Breast epithelium (tissue), 4 donors: ENCODE measurements around the gene GATAD2A. TPM values are rescaled to one million over a fixed set of nuclear protein-coding genes. Genes with fewer than 3 reads are reported as not detected.

Source experiments
- DNase-seq, 2 donors: peaks; one replicate each; pipeline ENCODE4 v3.0.0-alpha.2; 2019; ENCODE audit warnings: low spot score in 2 of 2
- H3K27ac ChIP-seq, 2 donors: fragments of 200-600 bp; sonication (generic) in 1 of 2; one replicate each; pipeline ENCODE4 v1.5.1; 2016 to 2019; ENCODE audit warnings: mild to moderate bottlenecking in 1 of 2
- H3K27me3 ChIP-seq, 2 donors: fragments of 200-600 bp; sonication (generic) in 1 of 2; one replicate each; pipeline versions ENCODE4 v1.5.1 to v1.6.0; 2017 to 2019; ENCODE audit warnings: control low read depth in 1 of 2, mild to moderate bottlenecking in 1 of 2
- H3K36me3 ChIP-seq: fragments of 200-600 bp; one replicate; pipeline ENCODE4 v1.5.1; 2019
- H3K4me1 ChIP-seq, 2 donors: fragments of 200-600 bp; sonication (generic); one replicate each; pipeline ENCODE4 v1.5.1; 2016 to 2019; ENCODE audit warnings: control low read depth in 1 of 2
- H3K4me3 ChIP-seq, 3 donors: fragments of 200-600 bp; sonication (generic); 1 replicate in 2 of 3; 2 replicates in 1 of 3; pipeline ENCODE4 v1.5.1; 2016 to 2019; ENCODE audit warnings: mild to moderate bottlenecking in 3 of 3, moderate library complexity in 2 of 3
- H3K9me3 ChIP-seq, 2 donors: fragments of 200-600 bp; sonication (generic) in 1 of 2; one replicate each; pipeline ENCODE4 v1.5.1; 2016 to 2019; ENCODE audit warnings: control low read depth in 1 of 2
- CTCF ChIP-seq, 3 donors: fragments of 450-650 bp; IDR thresholded peaks; one replicate each; pipeline ENCODE4 v1.5.1; 2016 to 2017; ENCODE audit warnings: antibody characterized with exemption in 3 of 3, mild to moderate bottlenecking in 3 of 3, moderate library complexity in 3 of 3
- POLR2A ChIP-seq: fragments of 450-650 bp; IDR thresholded peaks from one replicate; pipeline ENCODE4 v1.6.1; 2016; ENCODE audit warnings: antibody characterized with exemption, mild to moderate bottlenecking, moderate library complexity
- POLR2AphosphoS5 ChIP-seq, 3 donors: sonication (generic); formaldehyde crosslinking; IDR thresholded peaks; one replicate each; pipeline ENCODE4 v1.6.1; 2017; ENCODE audit warnings: antibody characterized with exemption in 3 of 3
- intact Hi-C: fragments of 100-400 bp; cut with DNase I; formaldehyde crosslinking; loops from one replicate; pipeline ENCODE4 v1.15.1; 2023; ENCODE audit warnings: low total_unique reads
- total RNA-seq, 3 donors: library from RNA; depleted of rRNA; stranded (reverse); fragments of >200 nt; gene quantifications; one replicate each; pipeline ENCODE4 v1.1.0, GENCODE V29; 2016

GATAD2A gene
- total RNA-seq, 3 donors from 2014 or later, result 29.1 to 38.7 (median 33.6) TPM

DNA sequence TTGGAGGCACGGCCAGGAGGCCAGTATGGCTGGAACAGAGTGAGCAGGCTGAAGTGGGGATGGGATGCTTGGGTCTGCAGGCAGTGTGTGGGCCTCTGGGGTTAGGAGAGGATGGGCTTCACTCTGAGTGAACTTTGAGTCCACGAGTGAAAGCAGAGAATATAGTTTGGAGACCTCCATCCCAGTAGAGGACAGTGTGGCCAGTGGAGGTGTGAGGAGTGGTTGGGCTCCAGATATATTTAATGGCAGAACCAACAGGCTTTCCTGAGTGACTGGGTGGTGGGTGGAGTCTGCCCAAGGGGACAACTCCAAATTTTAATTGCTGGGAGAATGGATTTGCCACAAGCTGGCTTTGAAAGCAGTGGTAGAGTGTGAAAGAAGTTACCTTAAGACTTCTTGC is 27.3 kb downstream of the GATAD2A start:
- H3K27ac ChIP-seq, result no peak overlapping the region
- TF ChIP-seq POLR2A, result no peak
- TF ChIP-seq POLR2AphosphoS5 (IDR thresholded peaks at IDR 0.05), result no peak
- no peak for TF ChIP-seq CTCF (IDR thresholded peaks at IDR 0.05)
- H3K4me3 ChIP-seq, result no peak overlapping the region
- DNase-seq, result no peak
- no peaks in the 10 kb centered on the region for H3K27me3 ChIP-seq
- intact Hi-C loops, result no loop called here
- no peaks in the 10 kb centered on the region for H3K9me3 ChIP-seq
- no peaks in the 10 kb centered on the region for H3K36me3 ChIP-seq
- H3K4me1 ChIP-seq, result peaks cover 0 to 6% of the 10 kb centered on the region in 2 donors

GRCh38 chr19:19433666-19434213 is 28.3 kb downstream of the GATAD2A start:
- Histone ChIP-seq H3K27ac (no peak overlapping the region), H3K27me3 (no peaks in the 10 kb centered on the region), H3K4me1 (peaks cover 0 to 6% of the 10 kb centered on the region in 2 donors), H3K36me3 (no peaks in the 10 kb centered on the region), H3K9me3 (no peaks in the 10 kb centered on the region), H3K4me3 (no peak overlapping the region)
- DNase-seq, result no peak
- intact Hi-C loops, result no loop called here
- TF ChIP-seq POLR2AphosphoS5 (IDR thresholded peaks at IDR 0.05) (no peak), POLR2A (no peak), CTCF (IDR thresholded peaks at IDR 0.05) (no peak)

- Histone ChIP-seq H3K36me3 (no peaks in the 10 kb centered on the region), H3K27ac (peak overlapping the region; percentile 20 to 36), H3K27me3 (no peaks in the 10 kb centered on the region), H3K9me3 (no peaks in the 10 kb centered on the region), H3K4me1 (peaks cover 0 to 6% of the 10 kb centered on the region in 2 donors), H3K4me3 (no peak overlapping the region)
- intact Hi-C loops, result no loop called here
- no peak for TF ChIP-seq POLR2AphosphoS5 (IDR thresholded peaks at IDR 0.05)
- TF ChIP-seq CTCF (IDR thresholded peaks at IDR 0.05), result no peak
- no peak for TF ChIP-seq POLR2A
- no peak for DNase-seq
Observed at GRCh38 chr19:19434483-19435045, 29.1 kb downstream of the GATAD2A start.

DNA sequence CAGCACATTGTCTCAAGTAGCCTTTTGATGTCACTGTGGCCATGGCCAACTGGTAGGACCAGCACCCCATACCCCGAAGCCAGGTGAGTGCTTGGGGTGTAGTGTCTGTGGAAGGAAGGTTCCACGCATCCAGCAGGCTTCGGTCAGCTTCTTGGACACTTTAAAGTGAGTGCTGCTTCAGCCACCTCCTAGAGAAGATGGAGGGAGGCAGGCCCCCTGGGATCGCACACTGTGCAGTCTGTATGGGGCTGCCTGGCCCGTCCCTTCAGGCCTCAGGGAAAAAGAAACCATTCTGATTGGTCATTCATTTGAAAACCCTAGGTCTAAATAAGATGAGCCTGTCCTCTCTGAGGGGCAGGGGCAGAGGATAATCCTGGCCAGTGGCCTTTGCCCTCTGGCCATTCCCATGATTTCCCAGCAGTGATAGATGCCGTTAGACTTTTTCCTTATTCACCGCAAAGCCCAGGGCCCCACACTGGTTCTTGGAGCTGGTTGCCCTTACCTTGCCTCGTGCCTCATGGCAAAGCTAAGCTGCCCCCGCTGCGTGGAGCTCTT is 30.7 kb downstream of the GATAD2A start:
- Histone ChIP-seq H3K27ac (no peak overlapping the region), H3K36me3 (no peaks in the 10 kb centered on the region), H3K9me3 (no peaks in the 10 kb centered on the region), H3K4me3 (no peak overlapping the region), H3K4me1 (peaks cover 0 to 6% of the 10 kb centered on the region in 2 donors), H3K27me3 (no peaks in the 10 kb centered on the region)
- intact Hi-C loops, result no loop called here
- TF ChIP-seq POLR2AphosphoS5 (IDR thresholded peaks at IDR 0.05) (no peak), CTCF (IDR thresholded peaks at IDR 0.05) (no peak), POLR2A (no peak)
- DNase-seq, result no peak

DNA sequence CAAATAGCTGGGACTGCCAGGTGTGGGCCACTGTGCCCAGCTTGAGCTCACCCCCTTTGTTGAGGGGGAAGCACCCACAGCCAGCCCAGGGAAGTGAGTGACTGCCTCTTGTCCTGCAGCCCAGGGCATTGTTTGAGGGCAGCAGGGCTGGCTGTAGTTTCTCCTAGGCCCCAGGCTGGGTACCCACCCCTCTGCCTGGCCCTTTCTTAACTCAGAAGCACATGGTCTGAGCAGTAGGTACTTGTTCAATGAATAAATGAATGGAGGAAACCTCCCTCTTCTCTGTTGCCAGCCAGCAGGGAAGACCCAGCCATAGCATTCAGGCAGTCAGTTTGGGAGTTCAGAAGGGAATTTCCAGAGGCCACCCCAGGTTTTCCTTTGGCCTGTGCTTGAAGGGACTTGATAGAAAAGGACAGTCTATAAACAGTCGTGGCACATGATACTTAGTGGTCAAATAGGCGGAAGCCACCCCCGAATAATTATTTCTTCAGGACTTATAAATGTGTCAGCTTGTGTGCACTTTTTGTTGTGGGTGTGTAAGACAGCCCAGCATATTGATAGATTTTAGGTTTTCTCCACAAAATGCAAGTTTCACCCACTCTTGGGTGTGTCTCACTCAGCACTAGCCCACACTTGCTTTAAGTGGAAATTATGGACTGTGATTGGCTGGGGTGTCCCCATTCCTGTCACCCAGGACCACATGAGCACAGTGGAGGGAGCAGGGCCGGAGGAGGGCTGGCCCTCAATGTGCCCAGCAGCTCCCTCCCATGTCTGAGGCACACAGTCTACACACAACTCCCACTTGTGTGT is 33.1 kb downstream of the GATAD2A start:
- TF ChIP-seq POLR2A, result no peak
- no peak for TF ChIP-seq POLR2AphosphoS5 (IDR thresholded peaks at IDR 0.05)
- no peak for TF ChIP-seq CTCF (IDR thresholded peaks at IDR 0.05)
- Histone ChIP-seq H3K36me3 (no peaks in the 10 kb centered on the region), H3K27ac (no peak overlapping the region), H3K4me1 (peaks cover 0 to 6% of the 10 kb centered on the region in 2 donors), H3K9me3 (no peaks in the 10 kb centered on the region), H3K27me3 (no peaks in the 10 kb centered on the region), H3K4me3 (no peak overlapping the region)
- no peak for DNase-seq
- intact Hi-C loops, result no loop called here
